ENCODE results near the gene IGFBPL1. TPM values are rescaled to one million over a fixed set of nuclear protein-coding genes. Genes with fewer than 3 reads are reported as not detected.
"Not testable (repeated sequence)": the region's sequence is repeated elsewhere in the genome, so short reads cannot be mapped to it uniquely, and the experiment has no call there.

The IGFBPL1 gene
- total RNA-seq, 1 experiment from 2014 or later, result not detected

DNA sequence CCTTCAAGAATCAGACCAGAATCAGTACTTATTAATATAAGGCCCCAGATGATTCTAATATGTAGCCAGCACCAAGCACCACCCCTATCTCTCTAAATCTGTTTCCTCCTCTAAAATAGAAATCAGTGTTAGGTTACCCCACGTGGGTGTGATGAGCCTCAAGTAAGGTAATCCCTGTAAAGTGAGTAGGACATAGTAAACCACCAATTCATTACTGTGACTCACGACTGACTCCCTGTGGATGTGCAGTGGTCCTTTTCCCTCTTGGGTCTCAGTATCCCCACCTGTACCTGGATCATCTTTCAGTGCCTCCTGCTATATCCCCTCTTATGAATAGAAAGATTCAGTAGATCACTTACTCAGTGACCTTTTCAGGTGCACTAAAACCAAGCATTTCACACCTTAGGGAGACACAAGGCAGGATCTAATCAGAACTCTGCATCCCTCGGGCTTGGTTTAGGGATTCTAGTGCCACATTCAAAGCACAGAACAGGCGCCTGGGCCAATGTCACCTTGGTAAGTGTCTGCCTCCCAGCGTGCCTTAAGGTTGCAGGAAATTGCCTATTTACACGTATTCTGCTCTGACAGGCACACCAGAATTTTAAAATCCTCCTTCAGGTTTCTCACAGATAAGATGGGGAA lies 43.9 kb downstream of the IGFBPL1 start:
- DNase-seq (ENCODE audit: low spot score), result no peak

DNA sequence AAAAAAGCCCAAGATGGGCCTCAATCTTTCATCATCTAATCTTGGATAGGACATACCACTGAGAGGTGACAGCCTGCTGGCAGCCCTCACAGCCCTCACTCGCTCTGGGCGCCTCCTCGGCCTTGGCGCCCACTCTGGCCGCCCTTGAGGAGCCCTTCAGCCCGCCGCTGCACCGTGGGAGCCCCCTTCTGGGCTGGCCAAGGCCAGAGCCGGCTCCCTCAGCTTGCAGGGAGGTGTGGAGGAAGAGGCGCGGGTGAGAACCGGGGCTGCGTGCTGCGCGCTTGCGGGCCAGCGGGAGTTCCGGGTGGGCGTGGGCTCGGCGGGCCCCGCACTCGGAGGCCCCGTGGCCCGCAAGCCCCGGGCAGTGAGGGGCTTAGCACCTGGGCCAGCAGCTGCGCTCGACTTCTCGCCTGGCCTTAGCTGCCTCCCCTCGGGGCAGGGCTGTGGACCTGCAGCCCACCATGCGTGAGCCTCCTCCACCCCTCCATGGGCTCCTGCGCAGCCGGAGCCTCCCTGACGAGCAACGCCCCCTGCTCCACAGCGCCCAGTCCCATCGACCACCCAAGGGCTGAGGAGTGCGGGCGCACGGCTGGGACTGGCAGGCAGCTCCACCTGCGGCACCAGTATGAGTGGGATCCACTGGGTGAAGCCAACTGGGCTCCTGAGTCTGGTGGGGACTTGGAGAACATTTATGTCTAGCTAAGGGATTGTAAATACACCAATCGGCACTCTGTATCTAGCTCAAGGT lies 46.7 kb downstream of the IGFBPL1 start:
- DNase-seq (ENCODE audit: low spot score), result not testable (repeated sequence)

- no peak for DNase-seq (ENCODE audit: low spot score)
Measured at GRCh38 chr9:38376021-38376670, 48.1 kb downstream of the IGFBPL1 start.

GRCh38 chr9:38375572-38375963 lies 48.7 kb downstream of the IGFBPL1 start:
- DNase-seq (ENCODE audit: low spot score), result no peak

GRCh38 chr9:38374847-38375571 lies 49.2 kb downstream of the IGFBPL1 start:
- DNase-seq (ENCODE audit: low spot score), result no peak

DNA sequence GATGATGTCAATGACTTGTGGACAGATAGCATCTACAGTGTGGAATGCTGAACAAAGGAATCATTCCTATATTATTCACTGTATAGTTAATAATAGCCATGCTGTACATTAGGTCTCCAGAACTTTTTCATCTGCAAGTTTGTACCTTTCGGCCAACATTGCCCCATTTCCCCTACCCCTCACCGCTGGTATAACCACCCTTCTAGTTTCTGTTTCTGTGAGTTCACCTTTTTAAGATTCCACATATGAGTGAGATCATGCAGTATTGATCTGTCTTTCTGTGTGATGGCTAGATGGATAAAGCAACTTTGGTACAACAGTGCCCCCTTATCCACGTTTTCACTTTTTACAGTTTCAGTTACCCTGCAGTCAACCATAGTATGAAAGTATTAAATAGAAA lies 50.6 kb downstream of the IGFBPL1 start:
- no peak for DNase-seq (ENCODE audit: low spot score)

- no peak for DNase-seq (ENCODE audit: low spot score)
Measured at GRCh38 chr9:38372762-38373619, 51.3 kb downstream of the IGFBPL1 start.

- DNase-seq (ENCODE audit: low spot score), result peak; percentile 46
Measured at GRCh38 chr9:38371495-38371894, 52.8 kb downstream of the IGFBPL1 start.

- no peak for DNase-seq (ENCODE audit: low spot score)
Measured at GRCh38 chr9:38370176-38370575, 54.1 kb downstream of the IGFBPL1 start.

DNA sequence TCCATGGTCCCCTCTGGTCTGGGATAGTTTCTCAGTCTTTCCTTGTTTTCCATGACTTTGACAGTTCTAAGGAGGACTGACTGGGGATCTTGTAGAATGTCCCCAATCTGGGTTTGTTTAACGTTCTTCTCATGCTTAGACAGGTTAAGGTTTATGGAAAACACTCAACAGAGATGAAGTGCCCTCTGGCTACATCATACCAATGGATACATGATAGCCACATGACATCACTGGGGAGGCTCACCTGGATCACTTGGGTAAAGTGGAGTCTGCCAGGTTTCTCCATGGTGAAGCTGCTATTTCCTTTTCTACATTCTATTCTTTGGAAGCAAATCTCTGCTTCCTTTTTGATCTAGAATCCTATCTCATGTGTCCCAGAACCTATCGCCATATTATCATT lies 55.5 kb downstream of the IGFBPL1 start:
- no peak for DNase-seq (ENCODE audit: low spot score)

DNA sequence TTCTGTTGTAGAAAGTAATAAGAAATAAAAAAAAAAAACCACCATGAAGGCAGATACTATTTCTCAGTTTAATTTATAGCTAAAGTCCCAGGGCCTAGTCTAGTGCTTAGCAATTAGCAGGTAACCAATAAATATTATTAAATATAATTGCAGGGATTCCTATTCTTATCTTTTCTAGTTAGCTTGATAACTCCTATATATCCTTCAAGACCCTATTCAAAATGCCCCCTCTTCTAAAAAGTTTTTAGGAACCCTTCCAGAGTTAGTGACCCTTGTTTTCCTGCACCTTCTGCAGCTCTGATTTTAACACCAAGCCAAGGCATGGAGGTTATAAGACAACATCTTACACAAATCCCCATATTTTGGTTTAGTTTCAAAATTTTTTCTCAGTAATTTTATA lies 56.4 kb downstream of the IGFBPL1 start:
- DNase-seq (ENCODE audit: low spot score), result no peak

- no peak for DNase-seq (ENCODE audit: low spot score)
Measured at GRCh38 chr9:38363589-38363925, 60.7 kb downstream of the IGFBPL1 start.

DNA sequence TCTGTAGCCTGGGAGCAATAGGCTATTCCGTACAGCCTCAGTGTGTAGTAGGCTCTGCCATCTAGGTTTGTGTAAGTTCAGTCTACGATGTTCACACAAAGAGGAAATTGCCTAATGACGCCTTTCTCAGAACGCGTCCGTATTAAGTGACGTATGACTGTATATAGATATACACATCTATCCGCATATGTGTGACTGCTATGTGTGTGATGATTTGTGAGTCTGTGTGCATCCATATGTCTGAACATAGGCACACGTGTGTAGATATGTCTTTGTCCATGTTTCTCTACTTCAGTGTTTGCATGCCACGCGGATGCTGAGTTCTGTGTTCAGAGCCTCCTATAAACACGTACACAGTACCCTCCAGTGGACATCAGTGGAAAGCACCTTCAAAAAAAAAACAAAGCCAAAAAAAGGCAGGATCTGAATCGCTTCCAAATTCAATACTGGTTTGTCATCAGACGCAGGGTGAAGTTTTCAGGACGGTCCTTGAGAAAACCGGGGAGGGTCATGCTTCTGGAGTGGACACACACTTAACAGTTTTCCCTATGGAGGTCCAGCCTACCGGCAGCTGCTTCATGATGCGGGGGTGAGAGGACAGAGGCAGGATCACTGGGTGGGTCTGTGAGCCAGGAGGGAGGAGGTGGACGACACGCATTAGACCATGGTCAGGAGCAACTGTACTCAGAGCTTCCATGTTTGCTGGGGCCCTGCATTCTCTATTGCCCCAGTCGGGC lies 61.2 kb downstream of the IGFBPL1 start:
- peak; percentile 34 for DNase-seq (ENCODE audit: low spot score)

- no peak for DNase-seq (ENCODE audit: low spot score)
Measured at GRCh38 chr9:38361473-38361850, 62.8 kb downstream of the IGFBPL1 start.

DNA sequence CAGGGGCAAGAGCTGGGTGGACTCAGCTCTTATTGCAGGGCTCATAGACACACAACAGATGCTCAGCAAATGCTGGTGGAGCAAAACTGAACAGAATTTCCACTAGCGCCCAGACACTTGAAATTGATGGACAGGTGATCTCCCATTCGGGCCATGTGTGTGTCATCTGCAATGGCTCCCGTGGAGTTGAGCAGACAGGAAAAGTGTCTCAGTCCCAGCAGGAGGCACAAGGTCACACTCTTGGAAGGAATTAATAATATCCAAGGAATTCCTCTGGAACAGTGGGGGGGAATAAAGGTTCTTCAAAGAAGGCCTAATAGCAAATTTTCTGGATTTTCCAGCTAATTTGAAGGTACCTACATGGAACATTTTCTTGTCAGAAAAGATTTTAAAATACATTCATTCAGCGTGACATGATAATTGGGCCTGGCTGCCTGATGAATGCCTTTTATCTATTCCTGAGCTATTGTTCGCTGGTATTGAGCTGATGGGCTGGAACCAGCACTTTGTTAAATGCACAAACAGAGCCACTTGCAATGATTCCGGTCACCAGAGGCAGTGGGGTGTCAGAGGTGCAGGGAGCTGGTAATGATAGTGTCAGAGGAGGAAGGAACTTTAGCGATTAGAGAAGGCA lies 63.3 kb downstream of the IGFBPL1 start:
- no peak for DNase-seq (ENCODE audit: low spot score)

DNA sequence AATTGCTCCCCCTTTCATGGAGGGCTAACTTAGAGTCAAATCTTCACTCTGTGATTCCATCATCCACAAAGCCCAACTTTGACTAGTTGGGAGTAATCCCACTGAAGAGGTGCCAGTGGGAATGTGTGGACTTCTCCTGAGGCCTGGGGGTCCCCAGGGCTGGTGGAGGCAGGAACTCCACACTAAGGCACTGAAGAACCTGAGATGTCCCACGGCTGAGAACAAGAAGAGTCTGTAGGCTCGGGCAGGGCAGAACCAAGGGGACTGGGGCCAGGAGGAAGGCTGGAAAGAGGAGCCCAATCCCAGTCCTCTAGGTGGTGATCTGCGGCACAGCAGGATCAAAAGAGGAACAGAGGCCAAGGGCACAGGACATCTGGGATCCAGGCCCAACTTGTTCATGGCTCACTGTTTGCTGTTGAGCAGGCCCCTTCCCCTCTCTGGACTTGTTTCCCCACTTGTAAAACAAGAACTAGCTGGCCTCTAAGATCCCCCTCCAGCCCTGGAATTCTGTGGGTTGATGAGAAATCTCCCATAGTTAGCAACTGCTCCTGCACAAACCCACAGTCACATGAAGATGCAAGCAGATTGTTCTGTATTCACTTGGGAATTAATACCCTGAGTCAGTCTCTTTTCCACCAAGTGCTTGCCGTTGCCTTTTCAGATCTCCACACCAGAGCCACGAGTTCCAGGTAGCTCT lies 64.4 kb downstream of the IGFBPL1 start:
- DNase-seq (ENCODE audit: low spot score), result no peak

DNA sequence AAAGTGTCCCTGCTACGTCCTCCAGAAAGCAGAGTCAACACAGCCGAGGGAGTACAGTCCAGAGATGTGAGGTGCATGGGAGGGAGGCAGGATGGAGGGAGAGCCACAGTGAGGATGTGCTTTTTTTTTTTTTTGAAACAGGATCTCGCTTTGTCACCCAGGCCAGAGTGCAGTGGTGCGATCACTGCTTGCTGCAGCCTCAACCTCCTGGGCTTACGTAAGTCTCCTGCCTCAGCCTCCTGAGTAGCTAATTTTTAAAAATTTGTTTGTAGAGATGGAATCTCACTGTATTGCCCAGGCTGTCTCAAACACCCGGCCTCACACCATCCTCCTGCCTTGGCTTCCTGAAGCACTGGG lies 65.0 kb downstream of the IGFBPL1 start:
- DNase-seq (ENCODE audit: low spot score), result no peak

- DNase-seq (ENCODE audit: low spot score), result no peak
Measured at GRCh38 chr9:38358390-38359296, 65.6 kb downstream of the IGFBPL1 start.
